Karpas-422 (cell line): ENCODE results near the gene MPP2. TPM values are rescaled to one million over a fixed set of nuclear protein-coding genes. Genes with fewer than 3 reads are reported as not detected.

Source experiments
- DNase-seq: peaks from one replicate; pipeline ENCODE4 v3.0.0-alpha.2; 2015
- H2AFZ ChIP-seq: fragments of 200-600 bp; sonication (generic); 2 replicates; pipeline ENCODE4 v1.6.1; 2014; ENCODE audit warnings: antibody characterized with exemption, low read length, mixed read lengths
- H3K27ac ChIP-seq: fragments of 200-600 bp; sonication (generic); 2 replicates; pipeline ENCODE4 v1.5.1; 2014; ENCODE audit warnings: mild to moderate bottlenecking, low read length, moderate library complexity
- H3K27me3 ChIP-seq: fragments of 200-600 bp; sonication (generic); 2 replicates; pipeline ENCODE4 v1.6.1; 2014; ENCODE audit warnings: low read length, mixed read lengths
- H3K36me3 ChIP-seq: fragments of 200-600 bp; sonication (generic); 2 replicates; pipeline ENCODE4 v1.6.1; 2014; ENCODE audit warnings: low read length, mixed read lengths; ENCODE audit not compliant: insufficient read depth
- H3K4me1 ChIP-seq: fragments of 200-600 bp; sonication (generic); 2 replicates; pipeline ENCODE4 v1.6.1; 2014; ENCODE audit warnings: mild to moderate bottlenecking, low read length, mixed read lengths
- H3K4me2 ChIP-seq: fragments of 200-600 bp; sonication (generic); 2 replicates; pipeline ENCODE4 v1.6.1; 2014; ENCODE audit warnings: low read length, low read depth, mild to moderate bottlenecking; ENCODE audit not compliant: poor library complexity, severe bottlenecking
- H3K4me3 ChIP-seq: fragments of 200-600 bp; sonication (generic); 2 replicates; pipeline ENCODE4 v1.5.1; 2014; ENCODE audit warnings: mild to moderate bottlenecking, antibody characterized with exemption, low read length, mixed read lengths
- H3K79me2 ChIP-seq: fragments of 200-600 bp; sonication (generic); 2 replicates; pipeline ENCODE4 v1.6.1; 2014; ENCODE audit warnings: mild to moderate bottlenecking, low read length, mixed read lengths
- H3K9ac ChIP-seq: fragments of 200-600 bp; sonication (generic); 2 replicates; pipeline ENCODE4 v1.6.0; 2014; ENCODE audit warnings: low read length
- H3K9me2 ChIP-seq: fragments of 200-600 bp; sonication (generic), shearing (Covaris generic); replicated peaks from 2 replicates; pipeline ENCODE4 v1.6.0; 2014; ENCODE audit warnings: mild to moderate bottlenecking, low read length, moderate library complexity; ENCODE audit not compliant: insufficient read depth
- H3K9me3 ChIP-seq: fragments of 300-700, 200-600 bp; sonication (generic); 2 replicates; pipeline ENCODE4 v1.6.1; 2014; ENCODE audit warnings: low read length, mixed read lengths
- H4K20me1 ChIP-seq: fragments of 200-600 bp; sonication (generic); 2 replicates; pipeline ENCODE4 v1.6.1; 2014; ENCODE audit warnings: mild to moderate bottlenecking, antibody characterized with exemption, low read length, low read depth; ENCODE audit not compliant: insufficient read depth
- total RNA-seq: library from RNA; depleted of rRNA; stranded (reverse); fragments of >200 nt; shearing (Covaris generic); gene quantifications from 2 replicates; pipeline ENCODE4 v1.2.3, GENCODE V29; 2014; ENCODE audit warnings: low replicate concordance

Gene MPP2
- total RNA-seq, 1 experiment from 2014 or later = not detected

- H3K4me2 ChIP-seq = no peak overlapping the region
Measured at GRCh38 chr17:43879723-43880419, 27.5 kb downstream of the MPP2 start.

GRCh38 chr17:43878260-43879175 lies 28.8 kb downstream of the MPP2 start:
- Histone ChIP-seq H3K4me2 (peak overlapping the region; percentile 40), H2AFZ (no peak overlapping the region), H3K79me2 (no peaks in the 10 kb centered on the region)

More at GRCh38 chr17:43879723-43880419, 27.5 kb downstream of the MPP2 start:
- Histone ChIP-seq H3K36me3 (no peaks in the 10 kb centered on the region), H3K27ac (no peak overlapping the region), H3K4me1 (peaks cover 11% of the 10 kb centered on the region), H2AFZ (no peak overlapping the region), H3K4me3 (no peak overlapping the region), H3K79me2 (no peaks in the 10 kb centered on the region), H3K9me3 (no peaks in the 10 kb centered on the region), H3K9ac (no peak overlapping the region), H3K9me2 (no peaks in the 10 kb centered on the region), H3K27me3 (no peaks in the 10 kb centered on the region), H4K20me1 (no peaks in the 10 kb centered on the region)
- no peak for DNase-seq

GRCh38 chr17:43877451-43878155 lies 29.7 kb downstream of the MPP2 start:
- no peak overlapping the region for H2AFZ ChIP-seq
- H3K9me3 ChIP-seq = no peaks in the 10 kb centered on the region
- H3K4me3 ChIP-seq = no peak overlapping the region
- no peaks in the 10 kb centered on the region for H3K27me3 ChIP-seq
- no peaks in the 10 kb centered on the region for H3K36me3 ChIP-seq
- no peaks in the 10 kb centered on the region for H3K9me2 ChIP-seq
- no peaks in the 10 kb centered on the region for H3K79me2 ChIP-seq
- H3K4me2 ChIP-seq = peak overlapping the region; percentile 40
- no peak overlapping the region for H3K9ac ChIP-seq
- no peak overlapping the region for H3K27ac ChIP-seq
- peaks cover 11% of the 10 kb centered on the region for H3K4me1 ChIP-seq
- H4K20me1 ChIP-seq = no peaks in the 10 kb centered on the region
- DNase-seq = no peak

More at GRCh38 chr17:43878260-43879175, 28.8 kb downstream of the MPP2 start:
- Histone ChIP-seq H3K9me2 (no peaks in the 10 kb centered on the region), H3K9me3 (no peaks in the 10 kb centered on the region), H3K4me3 (no peak overlapping the region), H3K27me3 (no peaks in the 10 kb centered on the region), H4K20me1 (no peaks in the 10 kb centered on the region), H3K27ac (no peak overlapping the region), H3K36me3 (no peaks in the 10 kb centered on the region), H3K4me1 (peaks cover 11% of the 10 kb centered on the region), H3K9ac (no peak overlapping the region)
- peak; percentile 85 for DNase-seq

GRCh38 chr17:43877031-43877430 lies 30.3 kb downstream of the MPP2 start:
- H3K27me3 ChIP-seq = no peaks in the 10 kb centered on the region
- no peaks in the 10 kb centered on the region for H4K20me1 ChIP-seq
- no peak for DNase-seq
- no peak overlapping the region for H3K4me3 ChIP-seq
- no peak overlapping the region for H3K4me2 ChIP-seq
- peaks cover 11% of the 10 kb centered on the region for H3K4me1 ChIP-seq
- H3K79me2 ChIP-seq = no peaks in the 10 kb centered on the region
- H3K9ac ChIP-seq = no peak overlapping the region
- H3K9me3 ChIP-seq = no peaks in the 10 kb centered on the region
- H3K27ac ChIP-seq = no peak overlapping the region
- no peak overlapping the region for H2AFZ ChIP-seq
- no peaks in the 10 kb centered on the region for H3K9me2 ChIP-seq
- H3K36me3 ChIP-seq = no peaks in the 10 kb centered on the region

- no peak overlapping the region for H3K27ac ChIP-seq
- no peak overlapping the region for H3K4me3 ChIP-seq
- no peak overlapping the region for H3K4me2 ChIP-seq
- no peaks in the 10 kb centered on the region for H3K36me3 ChIP-seq
- no peaks in the 10 kb centered on the region for H3K79me2 ChIP-seq
- no peaks in the 10 kb centered on the region for H3K9me2 ChIP-seq
- peaks cover 11% of the 10 kb centered on the region for H3K4me1 ChIP-seq
- no peaks in the 10 kb centered on the region for H4K20me1 ChIP-seq
- H3K27me3 ChIP-seq = no peaks in the 10 kb centered on the region
- no peak overlapping the region for H3K9ac ChIP-seq
- H2AFZ ChIP-seq = no peak overlapping the region
- no peaks in the 10 kb centered on the region for H3K9me3 ChIP-seq
- DNase-seq = no peak
Measured at GRCh38 chr17:43875476-43876147, 31.7 kb downstream of the MPP2 start.

GRCh38 chr17:43874293-43874692 lies 33.0 kb downstream of the MPP2 start:
- H3K27me3 ChIP-seq = no peaks in the 10 kb centered on the region

GRCh38 chr17:43873815-43874214 lies 33.5 kb downstream of the MPP2 start:
- no peak overlapping the region for H3K27ac ChIP-seq
- no peak overlapping the region for H3K4me2 ChIP-seq
- H3K9me2 ChIP-seq = no peaks in the 10 kb centered on the region
- H3K9me3 ChIP-seq = no peaks in the 10 kb centered on the region
- H4K20me1 ChIP-seq = no peaks in the 10 kb centered on the region
- peaks cover 11% of the 10 kb centered on the region for H3K4me1 ChIP-seq
- no peaks in the 10 kb centered on the region for H3K36me3 ChIP-seq
- H3K9ac ChIP-seq = no peak overlapping the region
- H3K4me3 ChIP-seq = no peak overlapping the region
- H2AFZ ChIP-seq = no peak overlapping the region
- no peaks in the 10 kb centered on the region for H3K27me3 ChIP-seq
- no peak for DNase-seq
- no peaks in the 10 kb centered on the region for H3K79me2 ChIP-seq

More at GRCh38 chr17:43874293-43874692, 33.0 kb downstream of the MPP2 start:
- Histone ChIP-seq H3K27ac (no peak overlapping the region), H4K20me1 (no peaks in the 10 kb centered on the region), H2AFZ (no peak overlapping the region), H3K4me3 (no peak overlapping the region), H3K9me3 (no peaks in the 10 kb centered on the region), H3K4me1 (peaks cover 11% of the 10 kb centered on the region), H3K79me2 (no peaks in the 10 kb centered on the region), H3K36me3 (no peaks in the 10 kb centered on the region), H3K4me2 (no peak overlapping the region), H3K9me2 (no peaks in the 10 kb centered on the region), H3K9ac (no peak overlapping the region)
- DNase-seq = no peak
